Activated CD8-positive, alpha-beta memory T cell treated with anti-CD3 and anti-CD28 coated beads, Interleukin-2, amount 10 ng/mL, durations not matched to agents 7 days and 5 days (primary cell): Measurements from ENCODE around the gene RXRA. TPM values are rescaled to one million over a fixed set of nuclear protein-coding genes. Genes with fewer than 3 reads are reported as not detected.

Source experiments
- ATAC-seq: fragments of 150-1000 bp; cut with Tn5 transposase; one replicate; pipeline ENCODE4 v1.10.0; 2021; ENCODE audit warnings: moderate library complexity
- CTCF ChIA-PET: fragments of 350-600 bp; sonication (Branson Sonifier 250); formaldehyde crosslinking; loops from one replicate; lab custom pipeline; 2021; ENCODE audit warnings: antibody characterized with exemption; lab: Charles Lee
- DNase-seq: peaks from one replicate; pipeline ENCODE4 v3.0.0-alpha.2; 2020
- H3K27ac Mint-ChIP-seq: one replicate; pipeline ENCODE4 v1.8.0; 2021; ENCODE audit warnings: mild to moderate bottlenecking, mixed read lengths
- H3K27me3 Mint-ChIP-seq: one replicate; pipeline ENCODE4 v1.8.0; 2021; ENCODE audit warnings: mixed read lengths
- H3K36me3 Mint-ChIP-seq: one replicate; pipeline ENCODE4 v1.8.0; 2021; ENCODE audit warnings: mild to moderate bottlenecking, mixed read lengths
- H3K4me1 Mint-ChIP-seq: one replicate; pipeline ENCODE4 v1.8.0; 2021; ENCODE audit warnings: mixed read lengths
- H3K4me3 Mint-ChIP-seq: one replicate; pipeline ENCODE4 v1.8.0; 2021; ENCODE audit warnings: mild to moderate bottlenecking, moderate library complexity, mixed read lengths
- H3K9me3 Mint-ChIP-seq: one replicate; pipeline ENCODE4 v1.8.0; 2022; ENCODE audit warnings: low read depth, mixed read lengths
- total RNA-seq, 2 experiments: library from RNA; stranded (reverse); gene quantifications; one replicate each; pipeline ENCODE4 v1.2.3, GENCODE V29; 2021

The RXRA gene
- total RNA-seq, 2 experiments from 2014 or later, result 0.91 to 1.5 TPM

GRCh38 chr9:134392900-134393299 is 66.6 kb downstream of the RXRA start:
- ATAC-seq, result no peak
- peaks cover 14% of the 10 kb centered on the region for H3K27me3 Mint-ChIP-seq
- H3K36me3 Mint-ChIP-seq, result peaks cover 3% of the 10 kb centered on the region
- H3K4me3 Mint-ChIP-seq, result no peak overlapping the region
- H3K9me3 Mint-ChIP-seq, result peaks cover 3% of the 10 kb centered on the region
- peak overlapping the region; percentile 10 for H3K27ac Mint-ChIP-seq
- no peak for DNase-seq
- CTCF ChIA-PET, result interaction anchor here (0.7 to 3.1 kb wide), 4 partner anchors 9 to 50 kb away, joined by 3 to 10 read pairs (median 6); no protein-coding TSS in a partner anchor
- peaks cover 66% of the 10 kb centered on the region for H3K4me1 Mint-ChIP-seq

GRCh38 chr9:134393582-134394280 is 67.5 kb downstream of the RXRA start:
- no peak overlapping the region for H3K4me3 Mint-ChIP-seq
- CTCF ChIA-PET, result interaction anchor here (0.7 to 1.5 kb wide), 2 partner anchors 9 to 50 kb away, joined by 3 to 6 read pairs; no protein-coding TSS in a partner anchor
- peak overlapping the region; percentile 50 for H3K27ac Mint-ChIP-seq

GRCh38 chr9:134395002-134395517 is 68.8 kb downstream of the RXRA start:
- Mint-ChIP-seq H3K4me1 (peaks cover 57% of the 10 kb centered on the region), H3K27me3 (peaks cover 5% of the 10 kb centered on the region), H3K9me3 (peaks cover 7% of the 10 kb centered on the region), H3K36me3 (peaks cover 3% of the 10 kb centered on the region), H3K27ac (no peak overlapping the region), H3K4me3 (no peak overlapping the region)
- CTCF ChIA-PET, result interaction anchor here (1.0 to 1.6 kb wide), 4 partner anchors 9 to 224 kb away, joined by 3 to 6 read pairs (median 4); no protein-coding TSS in a partner anchor
- DNase-seq (no peak), ATAC-seq (no peak)

More at GRCh38 chr9:134393582-134394280, 67.5 kb downstream of the RXRA start:
- no peak for DNase-seq
- peaks cover 3% of the 10 kb centered on the region for H3K9me3 Mint-ChIP-seq
- ATAC-seq, result no peak
- peaks cover 61% of the 10 kb centered on the region for H3K4me1 Mint-ChIP-seq
- H3K27me3 Mint-ChIP-seq, result peaks cover 9% of the 10 kb centered on the region
- H3K36me3 Mint-ChIP-seq, result peaks cover 3% of the 10 kb centered on the region

- CTCF ChIA-PET, result interaction anchor here (0.9 to 1.6 kb wide), 7 partner anchors 8 to 225 kb away, joined by 3 to 10 read pairs (median 3); no protein-coding TSS in a partner anchor
- no peak for DNase-seq
Measured at GRCh38 chr9:134395737-134396257, 69.5 kb downstream of the RXRA start.

GRCh38 chr9:134396258-134396742 is 70.0 kb downstream of the RXRA start:
- Mint-ChIP-seq H3K36me3 (peaks cover 3% of the 10 kb centered on the region), H3K4me1 (peaks cover 46% of the 10 kb centered on the region), H3K4me3 (peak overlapping the region; percentile 35), H3K27me3 (peaks cover 3% of the 10 kb centered on the region), H3K9me3 (peaks cover 7% of the 10 kb centered on the region), H3K27ac (peak overlapping the region; percentile 65)
- DNase-seq (peak; percentile 78), ATAC-seq (peak; percentile 40)
- CTCF ChIA-PET, result interaction anchor here (0.9 to 1.6 kb wide), 7 partner anchors 8 to 225 kb away, joined by 3 to 10 read pairs (median 3); no protein-coding TSS in a partner anchor

More at GRCh38 chr9:134395737-134396257, 69.5 kb downstream of the RXRA start:
- peaks cover 7% of the 10 kb centered on the region for H3K9me3 Mint-ChIP-seq
- peaks cover 51% of the 10 kb centered on the region for H3K4me1 Mint-ChIP-seq
- peaks cover 3% of the 10 kb centered on the region for H3K36me3 Mint-ChIP-seq
- H3K4me3 Mint-ChIP-seq, result peak overlapping the region; percentile 35
- ATAC-seq, result no peak
- H3K27me3 Mint-ChIP-seq, result peaks cover 3% of the 10 kb centered on the region
- H3K27ac Mint-ChIP-seq, result peak overlapping the region; percentile 65

GRCh38 chr9:134396825-134397224 is 70.6 kb downstream of the RXRA start:
- Mint-ChIP-seq H3K36me3 (peaks cover 3% of the 10 kb centered on the region), H3K4me3 (peak overlapping the region; percentile 35), H3K27me3 (peaks cover 3% of the 10 kb centered on the region), H3K4me1 (peaks cover 41% of the 10 kb centered on the region), H3K9me3 (peaks cover 7% of the 10 kb centered on the region), H3K27ac (peak overlapping the region; percentile 65)
- CTCF ChIA-PET, result interaction anchor here (0.9 to 1.3 kb wide), 4 partner anchors 9 to 53 kb away, joined by 3 to 10 read pairs (median 4); no protein-coding TSS in a partner anchor
- ATAC-seq (no peak), DNase-seq (peak; percentile 66)

- Mint-ChIP-seq H3K4me1 (peaks cover 32% of the 10 kb centered on the region), H3K27ac (no peak overlapping the region), H3K9me3 (peaks cover 7% of the 10 kb centered on the region), H3K27me3 (peaks cover 3% of the 10 kb centered on the region), H3K36me3 (peaks cover 3% of the 10 kb centered on the region), H3K4me3 (no peak overlapping the region)
- DNase-seq, result no peak
- no peak for ATAC-seq
- CTCF ChIA-PET, result interaction anchor here (1.2 kb wide), 2 partner anchors 21 to 44 kb away, joined by 3 to 4 read pairs; no protein-coding TSS in a partner anchor
Measured at GRCh38 chr9:134398756-134399155, 72.5 kb downstream of the RXRA start.

GRCh38 chr9:134399435-134400056 is 73.3 kb downstream of the RXRA start:
- H3K4me3 Mint-ChIP-seq, result no peak overlapping the region
- no peak for ATAC-seq
- CTCF ChIA-PET, result interaction anchor here (1.2 kb wide), 2 partner anchors 22 to 43 kb away, joined by 3 to 4 read pairs; no protein-coding TSS in a partner anchor
- no peaks in the 10 kb centered on the region for H3K36me3 Mint-ChIP-seq
- no peak overlapping the region for H3K27ac Mint-ChIP-seq
- DNase-seq, result no peak
- peaks cover 3% of the 10 kb centered on the region for H3K9me3 Mint-ChIP-seq
- peaks cover 36% of the 10 kb centered on the region for H3K4me1 Mint-ChIP-seq
- peaks cover 3% of the 10 kb centered on the region for H3K27me3 Mint-ChIP-seq

- H3K4me3 Mint-ChIP-seq, result no peak overlapping the region
- CTCF ChIA-PET, result no interaction called here
- no peak overlapping the region for H3K27ac Mint-ChIP-seq
- DNase-seq (no peak), ATAC-seq (no peak)
- peaks cover 3% of the 10 kb centered on the region for H3K9me3 Mint-ChIP-seq
- no peaks in the 10 kb centered on the region for H3K36me3 Mint-ChIP-seq
- peaks cover 6% of the 10 kb centered on the region for H3K27me3 Mint-ChIP-seq
- peaks cover 37% of the 10 kb centered on the region for H3K4me1 Mint-ChIP-seq
Measured at GRCh38 chr9:134400283-134400682, 74.0 kb downstream of the RXRA start.

GRCh38 chr9:134401391-134401790 is 75.1 kb downstream of the RXRA start:
- CTCF ChIA-PET, result interaction anchor here (1.2 kb wide), 1 partner anchor 42 kb away, joined by 3 read pairs; no protein-coding TSS in a partner anchor
- Mint-ChIP-seq H3K9me3 (peaks cover 3% of the 10 kb centered on the region), H3K4me1 (peaks cover 30% of the 10 kb centered on the region), H3K27me3 (peaks cover 13% of the 10 kb centered on the region), H3K27ac (no peak overlapping the region), H3K36me3 (no peaks in the 10 kb centered on the region), H3K4me3 (no peak overlapping the region)
- DNase-seq (no peak), ATAC-seq (no peak)

GRCh38 chr9:134402182-134402581 is 75.9 kb downstream of the RXRA start:
- CTCF ChIA-PET, result interaction anchor here (1.2 kb wide), 1 partner anchor 41 kb away, joined by 3 read pairs; no protein-coding TSS in a partner anchor
- no peak for ATAC-seq
- Mint-ChIP-seq H3K27me3 (peaks cover 13% of the 10 kb centered on the region), H3K36me3 (no peaks in the 10 kb centered on the region), H3K4me3 (no peak overlapping the region), H3K27ac (no peak overlapping the region), H3K9me3 (peaks cover 3% of the 10 kb centered on the region), H3K4me1 (peaks cover 29% of the 10 kb centered on the region)
- no peak for DNase-seq

- no peak overlapping the region for H3K4me3 Mint-ChIP-seq
- ATAC-seq, result no peak
- CTCF ChIA-PET, result interaction anchor here (1.3 to 1.9 kb wide), 3 partner anchors 8 to 21 kb away, joined by 3 to 5 read pairs (median 4); no protein-coding TSS in a partner anchor
- H3K36me3 Mint-ChIP-seq, result no peaks in the 10 kb centered on the region
- peaks cover 3% of the 10 kb centered on the region for H3K9me3 Mint-ChIP-seq
- no peak for DNase-seq
- no peak overlapping the region for H3K27ac Mint-ChIP-seq
- H3K27me3 Mint-ChIP-seq, result peaks cover 10% of the 10 kb centered on the region
- H3K4me1 Mint-ChIP-seq, result peaks cover 31% of the 10 kb centered on the region
Measured at GRCh38 chr9:134403292-134403681, 77.0 kb downstream of the RXRA start.
